ENCODE data around the gene TBC1D1.

The TBC1D1 gene

GRCh38 chr4:37990731-37991245, 99.9 kb downstream of the TBC1D1 start:
- DNase-seq (ENCODE audit: low read depth in 2 of 2): no peak

GRCh38 chr4:37991623-37992410, 100.9 kb downstream of the TBC1D1 start:
- DNase-seq (ENCODE audit: low read depth in 2 of 2): no peak

DNA sequence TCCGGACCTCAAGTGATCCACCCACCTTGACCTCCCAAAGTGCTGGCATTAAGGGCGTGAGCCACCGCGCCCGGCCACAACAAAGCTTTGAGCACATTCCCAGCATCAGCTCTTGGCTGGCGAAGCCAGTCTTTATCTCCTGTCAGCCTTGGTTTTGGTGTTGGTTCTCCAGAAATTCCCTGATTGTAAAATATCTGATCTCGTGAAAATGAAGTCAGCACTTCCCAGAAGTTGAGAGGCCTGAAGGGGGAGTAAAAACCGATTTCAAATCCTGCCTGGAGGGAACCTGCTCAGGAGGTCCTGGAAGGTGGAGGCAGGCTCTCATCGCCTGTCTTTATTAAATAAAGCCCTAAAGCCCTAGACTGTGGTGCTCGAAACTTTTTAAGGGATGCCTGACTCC, 102.9 kb downstream of the TBC1D1 start:
- no peak for DNase-seq (ENCODE audit: low read depth in 2 of 2)

GRCh38 chr4:37994569-37994968, 103.7 kb downstream of the TBC1D1 start:
- no peak for DNase-seq (ENCODE audit: low read depth in 2 of 2)

DNA sequence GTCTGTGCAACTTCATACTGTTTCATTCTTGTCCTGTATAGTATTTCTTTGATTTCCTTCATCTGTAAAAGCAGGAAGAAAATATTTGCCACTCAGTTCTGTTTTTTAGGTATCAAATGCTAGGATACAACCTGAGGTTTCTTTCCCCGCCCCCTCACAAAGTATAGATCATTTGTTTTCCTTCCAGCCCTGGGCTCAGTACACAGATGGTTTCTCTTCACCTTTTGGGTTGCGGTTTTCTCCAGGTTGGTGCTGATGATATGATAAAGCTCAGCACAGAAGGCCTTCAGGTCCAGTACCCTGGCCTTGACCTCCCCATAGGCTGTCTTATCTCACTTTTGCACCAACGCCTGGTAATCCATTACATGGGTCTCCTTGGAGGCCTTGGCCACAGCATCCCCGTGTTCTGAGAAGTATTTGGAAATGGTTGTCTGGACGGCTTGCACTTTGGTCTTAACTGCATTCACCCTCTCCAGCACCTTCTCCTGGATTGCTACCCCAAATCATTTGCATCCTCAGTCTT, 104.5 kb downstream of the TBC1D1 start:
- no peak for DNase-seq (ENCODE audit: low read depth in 2 of 2)

DNA sequence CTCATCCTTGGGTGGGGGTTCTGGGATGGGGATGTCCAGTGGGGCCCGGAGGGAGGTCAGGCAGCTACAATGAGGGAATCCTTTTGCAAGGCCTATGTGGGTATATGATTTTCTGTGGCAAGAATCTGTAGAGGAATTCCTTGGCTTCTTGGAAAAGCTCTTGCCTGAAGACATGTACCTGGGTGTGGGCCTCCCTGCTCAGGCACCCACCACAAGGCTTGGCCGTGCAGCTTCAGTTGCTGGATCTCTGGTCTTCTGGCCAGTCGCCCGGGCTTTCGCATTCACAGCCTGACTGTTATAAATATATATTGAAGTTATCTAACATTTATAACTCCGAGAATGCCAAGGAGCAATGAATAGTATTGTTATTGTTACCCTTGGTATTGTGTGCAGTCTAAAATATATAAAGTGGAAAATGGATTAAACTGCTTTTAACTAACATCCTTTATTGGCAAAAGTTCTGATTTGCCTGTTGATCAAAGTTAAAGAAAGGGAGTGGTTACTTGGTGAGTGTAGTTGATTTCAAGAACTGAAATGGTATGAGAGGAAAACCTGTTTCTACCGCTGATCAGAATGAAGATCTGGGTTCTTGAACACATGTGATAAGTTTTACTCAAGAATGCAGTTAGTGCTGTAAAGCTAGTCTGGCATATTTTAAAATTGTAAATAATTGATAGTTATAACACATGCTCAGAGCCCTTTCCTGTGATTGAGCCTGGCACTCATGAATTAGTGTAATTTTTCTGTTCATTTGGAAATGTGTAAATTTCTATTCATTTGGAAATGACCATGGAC, 105.3 kb downstream of the TBC1D1 start:
- DNase-seq (ENCODE audit: low read depth in 2 of 2): no peak

DNA sequence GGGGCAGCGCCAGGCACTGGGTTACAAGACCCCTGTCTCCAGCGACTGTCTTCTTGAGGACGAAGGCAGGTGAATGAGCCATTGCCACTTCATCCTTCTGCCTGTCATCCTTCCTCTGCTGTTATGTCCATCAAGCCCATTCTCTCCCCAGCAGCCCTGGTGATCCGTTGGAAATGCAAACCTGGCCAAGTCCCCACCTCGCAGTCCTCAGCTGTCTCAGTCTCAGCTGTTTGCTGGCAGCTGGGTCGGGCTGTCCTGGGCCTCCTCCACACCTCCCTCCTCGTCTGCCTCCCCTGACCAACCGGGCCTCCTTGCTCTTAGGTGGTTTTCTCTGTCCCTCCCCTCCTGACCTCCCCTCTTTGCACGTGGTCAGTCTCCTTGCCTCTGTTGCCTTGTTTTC, 107.3 kb downstream of the TBC1D1 start:
- no peak for DNase-seq (ENCODE audit: low read depth in 2 of 2)

- no peak for DNase-seq (ENCODE audit: low read depth in 2 of 2)
Observed at GRCh38 chr4:37999000-37999716, 108.3 kb downstream of the TBC1D1 start.

- DNase-seq (ENCODE audit: low read depth in 2 of 2): no peak
Observed at GRCh38 chr4:37999965-38000364, 109.1 kb downstream of the TBC1D1 start.

DNA sequence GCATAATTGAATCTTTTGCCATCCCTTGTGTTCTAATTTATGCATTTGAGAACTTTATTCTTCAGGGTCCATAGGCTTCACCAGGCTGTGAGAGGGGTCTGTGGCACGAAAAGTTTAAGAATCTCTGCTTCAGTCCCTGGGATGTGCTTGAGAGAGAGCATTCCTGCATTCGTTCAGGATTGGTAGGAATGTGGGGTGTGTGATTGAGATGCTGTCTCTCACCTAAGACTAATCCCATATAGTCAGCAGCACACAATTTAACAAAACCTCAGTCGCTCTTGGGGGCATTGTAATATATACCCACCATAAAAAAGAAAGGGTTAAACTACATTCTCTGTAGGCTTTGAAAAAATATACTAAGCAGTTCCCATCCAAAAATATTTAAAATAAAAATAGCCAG, 111.0 kb downstream of the TBC1D1 start:
- no peak for DNase-seq (ENCODE audit: low read depth in 2 of 2)

DNA sequence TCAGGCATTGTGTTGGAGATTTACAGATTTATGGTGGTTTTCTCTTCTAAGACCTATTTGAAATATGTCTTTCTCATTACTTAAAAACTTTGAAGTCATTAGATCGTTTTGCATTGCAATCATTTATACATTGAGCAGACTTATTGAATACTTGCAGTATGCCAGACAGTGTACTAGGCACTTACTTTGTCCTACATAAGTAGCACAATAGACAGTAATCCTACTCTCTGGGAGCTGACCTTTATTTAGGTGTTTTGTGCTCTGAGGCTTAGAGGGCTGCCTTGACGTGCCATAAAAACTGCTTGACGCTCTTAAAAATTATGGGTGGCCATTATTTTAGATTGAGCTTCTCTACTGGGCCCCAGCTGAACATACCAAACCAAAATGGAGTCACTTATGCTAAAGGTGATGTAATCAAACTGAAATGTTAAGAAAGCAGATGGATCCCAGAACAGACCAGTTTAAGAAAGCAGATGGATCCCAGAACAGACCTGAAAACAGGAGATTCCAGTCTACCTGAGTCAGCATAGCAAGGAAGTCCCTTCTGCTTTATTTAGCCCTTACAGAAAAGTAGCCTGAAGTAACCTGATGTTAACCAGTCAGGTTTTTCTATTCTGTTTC, 111.7 kb downstream of the TBC1D1 start:
- DNase-seq (ENCODE audit: low read depth in 2 of 2): no peak

DNA sequence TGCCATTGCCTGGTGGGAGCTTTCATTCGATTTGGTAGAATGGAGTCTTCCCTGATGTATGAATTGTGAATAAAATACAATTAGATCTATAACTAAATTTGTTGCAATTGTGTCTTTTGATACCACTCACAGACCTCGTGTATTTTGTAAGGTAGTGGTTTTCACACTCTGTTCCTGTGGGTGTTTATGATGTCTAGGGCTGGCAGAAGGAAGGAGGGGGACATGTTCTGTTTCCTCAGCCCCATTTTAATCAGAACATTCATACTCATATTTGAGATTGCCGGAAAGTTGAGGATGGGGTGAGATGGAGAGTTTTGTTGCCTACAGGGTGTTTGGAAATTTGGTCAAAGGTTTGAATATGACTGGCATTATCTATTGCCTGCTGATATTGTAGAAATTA, 112.2 kb downstream of the TBC1D1 start:
- DNase-seq (ENCODE audit: low read depth in 2 of 2): no peak

DNA sequence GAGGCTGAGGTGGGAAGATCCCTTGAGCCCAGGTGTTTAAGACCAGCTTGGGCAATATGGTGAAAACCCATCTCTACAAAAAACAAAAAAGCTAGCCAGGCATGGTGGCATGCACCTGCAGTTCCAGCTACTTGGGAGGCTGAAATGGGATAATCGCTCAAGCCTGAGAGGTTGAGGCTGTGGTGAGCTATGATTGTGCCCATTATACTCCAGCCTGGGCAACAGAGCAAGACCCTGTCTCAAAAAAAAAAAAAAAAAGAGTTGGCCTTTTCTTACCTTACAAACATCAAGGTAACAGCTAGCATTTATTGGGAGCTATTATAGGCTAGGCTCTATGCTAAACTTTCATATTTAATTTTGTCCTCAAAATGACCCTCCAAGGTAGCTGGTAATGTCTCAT, 112.7 kb downstream of the TBC1D1 start:
- no peak for DNase-seq (ENCODE audit: low read depth in 2 of 2)

- no peak for DNase-seq (ENCODE audit: low read depth in 2 of 2)
Observed at GRCh38 chr4:38004062-38004461, 113.2 kb downstream of the TBC1D1 start.

DNA sequence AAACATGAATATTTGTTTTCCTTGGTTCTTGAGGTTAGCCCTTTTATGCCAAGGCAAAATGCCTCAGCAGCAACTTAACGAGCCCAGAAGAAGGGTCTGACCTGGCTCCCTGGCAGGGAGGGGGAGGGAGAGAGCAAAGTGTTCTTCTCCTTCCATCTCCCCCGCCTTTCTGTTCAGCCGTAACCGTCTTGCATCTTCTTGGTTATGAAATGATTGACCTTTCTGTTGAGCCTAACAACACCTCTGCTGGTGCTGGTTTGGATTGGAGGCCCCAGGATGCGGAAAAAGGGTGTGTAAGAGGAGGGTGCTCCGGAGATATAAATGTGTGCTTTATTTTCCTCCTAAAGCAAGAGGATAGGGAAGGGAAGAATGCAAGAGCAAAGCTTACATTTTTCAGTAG, 114.0 kb downstream of the TBC1D1 start:
- DNase-seq (ENCODE audit: low read depth in 2 of 2): no peak

- no peak for DNase-seq (ENCODE audit: low read depth in 2 of 2)
Observed at GRCh38 chr4:38005637-38006036, 114.8 kb downstream of the TBC1D1 start.

DNA sequence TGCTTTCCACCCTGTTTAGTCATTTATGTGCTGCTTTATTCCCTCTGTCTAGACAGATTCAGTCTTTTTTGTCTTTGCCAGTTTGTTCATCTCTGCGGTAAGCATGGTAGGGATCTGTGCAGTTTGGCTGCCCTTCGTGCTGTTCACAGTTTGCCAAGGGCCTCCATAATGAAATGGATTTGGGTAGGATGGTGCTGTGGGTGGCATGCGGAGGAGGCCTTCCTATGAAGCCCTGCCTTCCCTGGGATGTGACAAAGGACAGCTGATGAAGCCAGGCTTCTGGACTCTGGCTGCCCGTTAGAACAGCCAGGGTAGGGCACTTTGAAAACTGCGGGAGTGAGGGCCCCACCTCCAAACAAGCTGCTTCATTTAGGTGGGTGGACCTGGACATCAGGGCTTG, 116.8 kb downstream of the TBC1D1 start:
- DNase-seq (ENCODE audit: low read depth in 2 of 2): no peak

DNA sequence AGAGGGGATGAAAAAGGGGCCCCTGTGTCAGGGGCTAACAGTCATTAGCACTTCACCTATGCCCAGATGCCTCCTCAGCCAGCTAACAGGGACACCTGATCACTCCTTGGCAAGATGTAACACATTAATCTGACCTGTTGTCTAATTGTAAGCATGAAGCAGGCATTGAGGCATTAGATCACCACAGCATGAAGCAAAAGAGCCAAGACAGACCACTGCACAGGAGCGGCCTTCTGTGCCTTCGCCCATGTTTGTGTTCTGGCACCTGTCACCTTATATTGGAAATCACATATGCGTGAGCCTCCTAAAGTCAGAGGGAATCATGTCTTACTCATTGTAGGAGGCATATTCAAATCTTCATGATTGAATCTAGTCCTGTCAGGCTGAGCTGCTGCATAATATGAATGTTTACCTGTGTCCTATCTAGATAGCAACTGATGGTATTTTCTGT, 117.7 kb downstream of the TBC1D1 start:
- DNase-seq (ENCODE audit: low read depth in 2 of 2): no peak

GRCh38 chr4:38009421-38009820, 118.5 kb downstream of the TBC1D1 start:
- no peak for DNase-seq (ENCODE audit: low read depth in 2 of 2)

- DNase-seq (ENCODE audit: low read depth in 2 of 2): no peak
Observed at GRCh38 chr4:38009949-38010348, 119.1 kb downstream of the TBC1D1 start.

DNA sequence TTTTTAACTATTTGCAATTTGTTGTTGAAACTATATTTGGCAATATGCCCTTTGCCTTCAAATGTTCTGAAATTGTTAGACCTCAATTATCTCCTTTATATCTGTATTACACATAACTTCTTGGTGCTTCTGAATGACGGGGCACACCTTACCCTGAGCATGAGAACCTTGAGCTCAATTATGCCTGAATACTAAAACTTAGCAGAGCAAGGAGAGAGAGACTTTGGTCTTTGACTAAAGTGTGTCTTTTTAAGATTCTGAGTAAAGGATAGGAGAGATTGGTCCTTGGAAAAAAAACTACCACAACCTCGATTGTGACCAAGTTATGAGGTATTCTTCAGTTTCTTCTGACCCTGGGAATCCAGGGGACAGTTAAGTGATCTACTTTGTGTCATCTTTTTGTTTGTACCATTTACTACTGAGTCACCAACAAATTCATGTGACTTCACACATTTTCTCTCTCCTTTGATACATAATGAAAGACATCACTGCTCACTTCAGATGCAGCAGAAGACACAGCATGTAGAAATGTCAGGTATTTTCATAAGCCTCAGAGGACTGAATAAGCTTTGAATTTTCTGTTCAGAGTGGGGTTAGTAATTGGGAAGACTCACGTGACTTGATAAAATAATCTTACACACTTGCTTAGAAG, 120.8 kb downstream of the TBC1D1 start:
- no peak for DNase-seq (ENCODE audit: low read depth in 2 of 2)
